ENCODE measurements around the gene SSX2.
"Not testable (repeated sequence)": the region's sequence is repeated elsewhere in the genome, so short reads cannot be mapped to it uniquely, and the experiment has no call there.

SSX2 gene, protein sequence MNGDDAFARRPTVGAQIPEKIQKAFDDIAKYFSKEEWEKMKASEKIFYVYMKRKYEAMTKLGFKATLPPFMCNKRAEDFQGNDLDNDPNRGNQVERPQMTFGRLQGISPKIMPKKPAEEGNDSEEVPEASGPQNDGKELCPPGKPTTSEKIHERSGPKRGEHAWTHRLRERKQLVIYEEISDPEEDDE

DNA sequence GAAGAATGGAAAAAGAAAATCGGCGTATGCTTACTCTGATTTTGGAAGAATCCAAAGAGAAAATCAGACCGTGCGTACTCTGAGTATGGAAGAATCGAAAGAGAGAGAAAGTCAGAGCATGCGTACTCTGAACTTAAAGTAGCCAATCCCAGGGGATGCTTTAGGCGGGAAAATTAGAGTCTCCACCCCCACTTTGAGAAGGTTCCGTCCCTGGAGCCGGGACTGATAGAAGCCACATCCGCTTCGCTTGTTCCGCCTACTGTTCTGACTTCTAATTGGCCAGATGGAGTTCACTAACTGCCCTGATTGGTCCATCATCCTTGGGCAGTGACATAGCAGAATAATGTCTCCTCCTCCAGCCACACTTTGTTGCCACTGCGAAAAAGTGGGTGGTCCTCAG lies at the start of gene SSX2:
Gene SSX2, minus strand, starts transcription at position 101 of the 400 bp plus-strand sequence. CDS start 1,429 bp downstream, outside the sequence.
- DNase-seq = not testable (repeated sequence)

GRCh38 chrX:52750952-52751351 lies 44.0 kb upstream of the SSX2 start, which contains the start of gene SSX2B:
SSX2B (plus strand) TSS chrX:52751252; CDS start chrX:52752681, 1,429 bp downstream.
- not testable (repeated sequence) for DNase-seq

- DNase-seq = not testable (repeated sequence)
Measured at GRCh38 chrX:52692034-52692433, 14.9 kb downstream of the SSX2 start.

GRCh38 chrX:52662218-52662617 lies 44.8 kb downstream of the SSX2 start:
- not testable (repeated sequence) for DNase-seq

- DNase-seq = not testable (repeated sequence)
Measured at GRCh38 chrX:52655475-52655874, 51.5 kb downstream of the SSX2 start.

DNA sequence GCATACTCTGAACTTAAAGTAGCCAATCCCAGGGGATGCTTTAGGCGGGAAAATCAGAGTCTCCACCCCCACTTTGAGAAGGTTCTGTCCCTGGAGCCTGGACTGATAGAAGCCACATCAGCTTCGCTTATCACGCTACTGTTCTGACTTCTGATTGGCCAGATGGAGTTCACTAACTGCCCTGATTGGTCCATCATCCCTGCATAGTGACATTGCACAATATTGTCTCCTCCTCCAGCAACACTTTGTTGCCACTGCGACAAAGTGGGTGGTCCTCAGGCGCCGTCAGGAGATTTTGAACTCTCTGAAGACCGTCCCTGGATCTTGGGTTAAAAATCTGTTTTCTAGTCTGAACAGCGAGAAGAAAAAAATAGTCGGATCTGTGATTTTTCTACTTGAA lies 52.2 kb downstream of the SSX2 start, which contains the start of gene SSX7:
Gene SSX7, minus strand, starts transcription at position 101 of the 400 bp plus-strand sequence. CDS start 1,428 bp downstream, outside the sequence.
- DNase-seq = not testable (repeated sequence)

- not testable (repeated sequence) for DNase-seq
Measured at GRCh38 chrX:52650676-52651075, 56.3 kb downstream of the SSX2 start.

DNA sequence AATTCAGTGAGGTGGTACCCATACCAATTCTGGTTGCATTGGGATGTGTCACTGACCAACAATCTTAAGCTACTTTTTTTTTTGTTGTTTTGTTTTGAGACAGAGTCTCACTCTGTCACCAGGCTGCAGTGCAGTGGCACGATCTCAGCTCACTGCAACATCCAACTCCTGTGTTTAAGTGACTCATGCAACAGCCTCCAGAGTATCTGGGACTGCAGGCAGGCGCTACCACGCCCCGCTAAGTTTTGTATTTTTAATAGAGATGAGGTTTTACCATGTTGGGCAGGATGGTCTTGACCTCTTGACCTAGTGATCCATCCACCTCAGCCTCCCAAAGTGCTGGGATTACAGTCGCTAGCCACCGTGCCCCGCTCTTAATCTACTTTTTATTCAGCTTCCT lies 58.0 kb downstream of the SSX2 start:
- DNase-seq = not testable (repeated sequence)

Data from NCI-H1417 treated with DMSO at 0.1 percent for 48 hours (cell line).